Prostate gland (tissue), 2 donors: ENCODE measurements around the gene NFKB1. TPM values are rescaled to one million over a fixed set of nuclear protein-coding genes. Genes with fewer than 3 reads are reported as not detected.
"Not testable (repeated sequence)": the region's sequence is repeated elsewhere in the genome, so short reads cannot be mapped to it uniquely, and the experiment has no call there.

Experiments used
- DNase-seq: peaks from one replicate; pipeline ENCODE4 v3.0.0-alpha.2; 2019; ENCODE audit warnings: low spot score
- H3K27ac ChIP-seq, 2 donors: fragments of 200-600 bp; sonication (generic); 2 replicates each; pipeline ENCODE4 v1.5.1; 2017 to 2019
- H3K27me3 ChIP-seq: fragments of 200-600 bp; sonication (generic); replicated peaks from 2 replicates; pipeline ENCODE4 v1.5.1; 2019; ENCODE audit not compliant: insufficient read depth
- H3K36me3 ChIP-seq, 2 donors: fragments of 200-600 bp; sonication (generic); 1 replicate in 1 of 2; 2 replicates in 1 of 2; pipeline versions ENCODE4 v1.5.1 to v1.8.1; 2017 to 2019
- H3K4me1 ChIP-seq: fragments of 200-600 bp; sonication (generic); replicated peaks from 2 replicates; pipeline ENCODE4 v1.5.1; 2019
- H3K4me3 ChIP-seq, 2 donors: fragments of 200-600 bp; sonication (generic); 2 replicates each; pipeline ENCODE4 v1.5.1; 2017 to 2019
- H3K9me3 ChIP-seq: fragments of 200-600 bp; sonication (generic); 2 replicates; pipeline ENCODE4 v1.5.1; 2017
- CTCF ChIP-seq, 4 experiments: fragments of 200-600 bp in 2 of 4; fragments of 450-650 bp in 2 of 4; sonication (generic) in 2 of 4; IDR thresholded peaks; 1 replicate in 3 of 4; 2 replicates in 1 of 4; pipeline ENCODE4 v1.5.1; 2016 to 2019; ENCODE audit warnings: antibody characterized with exemption in 4 of 4, mild to moderate bottlenecking in 2 of 4, moderate library complexity in 2 of 4
- POLR2A ChIP-seq: fragments of 450-650 bp; IDR thresholded peaks from one replicate; pipeline ENCODE4 v1.6.1; 2016; ENCODE audit warnings: antibody characterized with exemption, mild to moderate bottlenecking
- POLR2AphosphoS5 ChIP-seq: sonication (generic); formaldehyde crosslinking; IDR thresholded peaks from one replicate; pipeline ENCODE4 v1.6.1; 2017; ENCODE audit warnings: antibody characterized with exemption
- WGBS: methylation state at CpG from one replicate; pipeline ENCODE4 v1.1.5; 2018; 5-methylcytosine and 5-hydroxymethylcytosine counted together
- intact Hi-C: fragments of 100-400 bp; cut with DNase I; formaldehyde crosslinking; loops from one replicate; pipeline ENCODE4 v1.14.2; 2022
- total RNA-seq, 2 donors: library from RNA; depleted of rRNA; stranded (reverse); fragments of >200 nt; gene quantifications; one replicate each; pipeline ENCODE4 v1.1.0, GENCODE V29; 2016

The NFKB1 gene
- total RNA-seq, 2 donors from 2014 or later = 32.3 to 35.4 TPM

- intact Hi-C loops = no loop called here
- DNase-seq = no peak
- no peak for TF ChIP-seq CTCF (IDR thresholded peaks at IDR 0.05)
- TF ChIP-seq POLR2A = no peak
- no peak for TF ChIP-seq POLR2AphosphoS5
- H3K27me3 ChIP-seq = no peaks in the 10 kb centered on the region
- H3K36me3 ChIP-seq = no peaks in the 10 kb centered on the region
- WGBS = 100% methylated on average over 12 of the region's 17 CpGs
- no peak overlapping the region for H3K27ac ChIP-seq
- no peaks in the 10 kb centered on the region for H3K9me3 ChIP-seq
- no peaks in the 10 kb centered on the region for H3K4me1 ChIP-seq
- no peak overlapping the region for H3K4me3 ChIP-seq
These were observed 18.0 kb upstream of the NFKB1 start for GRCh38 chr4:102483120-102483519.

GRCh38 chr4:102483990-102484692, 17.0 kb upstream of the NFKB1 start:
- H3K4me1 ChIP-seq, H3K9me3 ChIP-seq, H3K27ac ChIP-seq, intact Hi-C loops, H3K27me3 ChIP-seq, H3K4me3 ChIP-seq, H3K36me3 ChIP-seq, DNase-seq: not testable (repeated sequence)
- 78% methylated on average over 19 of the region's 19 CpGs for WGBS

- DNase-seq = no peak
- TF ChIP-seq POLR2A (no peak), POLR2AphosphoS5 (no peak), CTCF (IDR thresholded peaks at IDR 0.05) (no peak)
- intact Hi-C loops = no loop called here
- Histone ChIP-seq H3K27me3 (no peaks in the 10 kb centered on the region), H3K4me3 (no peak overlapping the region), H3K27ac (no peak overlapping the region), H3K4me1 (no peaks in the 10 kb centered on the region), H3K9me3 (no peaks in the 10 kb centered on the region), H3K36me3 (no peaks in the 10 kb centered on the region)
- WGBS = 70% methylated on average over 2 of the region's 2 CpGs
These were observed 8.5 kb upstream of the NFKB1 start for GRCh38 chr4:102492531-102493241.

GRCh38 chr4:102493257-102493656, 7.9 kb upstream of the NFKB1 start:
- Histone ChIP-seq H3K9me3 (no peaks in the 10 kb centered on the region), H3K4me3 (no peak overlapping the region), H3K27me3 (no peaks in the 10 kb centered on the region), H3K36me3 (no peaks in the 10 kb centered on the region), H3K27ac (no peak overlapping the region), H3K4me1 (no peaks in the 10 kb centered on the region)
- TF ChIP-seq CTCF (IDR thresholded peaks at IDR 0.05) = no peak
- TF ChIP-seq POLR2AphosphoS5 = no peak
- TF ChIP-seq POLR2A = no peak
- WGBS = 100% methylated on average over 1 of the region's 1 CpG
- DNase-seq = no peak
- intact Hi-C loops = no loop called here

- Histone ChIP-seq H3K4me3 (no peak overlapping the region), H3K4me1 (no peaks in the 10 kb centered on the region), H3K36me3 (no peaks in the 10 kb centered on the region), H3K27ac (no peak overlapping the region), H3K27me3 (no peaks in the 10 kb centered on the region), H3K9me3 (no peaks in the 10 kb centered on the region)
- 57% methylated on average over 1 of the region's 1 CpG for whole genome bisulfite sequencing
- intact Hi-C loops = no loop called here
- no peak for TF ChIP-seq POLR2A
- TF ChIP-seq POLR2AphosphoS5 = no peak
- TF ChIP-seq CTCF (IDR thresholded peaks at IDR 0.05) = no peak
- no peak for DNase-seq
These were observed 7.4 kb upstream of the NFKB1 start for GRCh38 chr4:102493794-102494193.
